HL-60/S4 treated with phorbol 12-myristate 13-acetate at 8.2 ng/mL for 4 days and 3 days (cell line): ENCODE data around the gene TRIM38.

Experiments used
- in situ Hi-C: fragments of 300-500 bp; cut with MboI; formaldehyde crosslinking; loops from 2 replicates; pipeline ENCODE4 v1.15.0; 2022; ENCODE audit warnings: low sequenced_read_pairs

The TRIM38 gene

GRCh38 chr6:26025047-26025893 is 62.7 kb downstream of the TRIM38 start:
- in situ Hi-C loops, result no loop called here

GRCh38 chr6:26025894-26026832 is 63.6 kb downstream of the TRIM38 start:
- in situ Hi-C loops, result no loop called here

GRCh38 chr6:26026833-26027490 is 64.4 kb downstream of the TRIM38 start:
- in situ Hi-C loops, result no loop called here

- in situ Hi-C loops, result no loop called here
Measured at GRCh38 chr6:26027491-26028211, 65.0 kb downstream of the TRIM38 start.

- in situ Hi-C loops, result no loop called here
Measured at GRCh38 chr6:26028212-26028745, 65.7 kb downstream of the TRIM38 start.

GRCh38 chr6:26028746-26029569 is 66.4 kb downstream of the TRIM38 start:
- in situ Hi-C loops, result no loop called here

GRCh38 chr6:26029570-26029856 is 66.9 kb downstream of the TRIM38 start:
- in situ Hi-C loops, result no loop called here

- in situ Hi-C loops, result no loop called here
Measured at GRCh38 chr6:26029857-26030653, 67.5 kb downstream of the TRIM38 start.

- in situ Hi-C loops, result no loop called here
Measured at GRCh38 chr6:26030716-26031115, 68.1 kb downstream of the TRIM38 start.

GRCh38 chr6:26031151-26031594 is 68.6 kb downstream of the TRIM38 start:
- in situ Hi-C loops, result no loop called here

GRCh38 chr6:26031595-26032339 is 69.2 kb downstream of the TRIM38 start:
- in situ Hi-C loops, result no loop called here

GRCh38 chr6:26032340-26033084 is 69.9 kb downstream of the TRIM38 start:
- in situ Hi-C loops, result no loop called here

- in situ Hi-C loops, result no loop called here
Measured at GRCh38 chr6:26033085-26033940, 70.7 kb downstream of the TRIM38 start.

- in situ Hi-C loops, result no loop called here
Measured at GRCh38 chr6:26033941-26034354, 71.3 kb downstream of the TRIM38 start.

GRCh38 chr6:26034905-26035304 is 72.3 kb downstream of the TRIM38 start:
- in situ Hi-C loops, result no loop called here
